Measurements from ENCODE around the gene GNA12.
A peak's percentile ranks its signal among the peaks of the same experiment; 100 is the strongest.

The GNA12 gene

GRCh38 chr7:2787251-2787951 is 56.7 kb downstream of the GNA12 start:
- TF ChIP-seq, protein P1, sequence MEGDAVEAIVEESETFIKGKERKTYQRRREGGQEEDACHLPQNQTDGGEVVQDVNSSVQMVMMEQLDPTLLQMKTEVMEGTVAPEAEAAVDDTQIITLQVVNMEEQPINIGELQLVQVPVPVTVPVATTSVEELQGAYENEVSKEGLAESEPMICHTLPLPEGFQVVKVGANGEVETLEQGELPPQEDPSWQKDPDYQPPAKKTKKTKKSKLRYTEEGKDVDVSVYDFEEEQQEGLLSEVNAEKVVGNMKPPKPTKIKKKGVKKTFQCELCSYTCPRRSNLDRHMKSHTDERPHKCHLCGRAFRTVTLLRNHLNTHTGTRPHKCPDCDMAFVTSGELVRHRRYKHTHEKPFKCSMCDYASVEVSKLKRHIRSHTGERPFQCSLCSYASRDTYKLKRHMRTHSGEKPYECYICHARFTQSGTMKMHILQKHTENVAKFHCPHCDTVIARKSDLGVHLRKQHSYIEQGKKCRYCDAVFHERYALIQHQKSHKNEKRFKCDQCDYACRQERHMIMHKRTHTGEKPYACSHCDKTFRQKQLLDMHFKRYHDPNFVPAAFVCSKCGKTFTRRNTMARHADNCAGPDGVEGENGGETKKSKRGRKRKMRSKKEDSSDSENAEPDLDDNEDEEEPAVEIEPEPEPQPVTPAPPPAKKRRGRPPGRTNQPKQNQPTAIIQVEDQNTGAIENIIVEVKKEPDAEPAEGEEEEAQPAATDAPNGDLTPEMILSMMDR (IDR thresholded peaks at IDR 0.05; ENCODE audit: low read depth, low read length, missing control alignments): no peak
- in situ Hi-C loops (cut with HindIII; ENCODE audit: low sequenced_read_pairs): no loop called here
- DNase-seq (ENCODE audit: low read depth): no peak
- H3K4me3 ChIP-seq (ENCODE audit: low read depth, low read length): no peak overlapping the region

GRCh38 chr7:2786607-2787116 is 57.4 kb downstream of the GNA12 start:
- in situ Hi-C loops (cut with HindIII; ENCODE audit: low sequenced_read_pairs): no loop called here
- TF ChIP-seq, protein P1 (IDR thresholded peaks at IDR 0.05; ENCODE audit: low read depth, low read length, missing control alignments): no peak
- no peak for DNase-seq (ENCODE audit: low read depth)
- H3K4me3 ChIP-seq (ENCODE audit: low read depth, low read length): no peak overlapping the region

GRCh38 chr7:2785071-2785500 is 59.0 kb downstream of the GNA12 start:
- DNase-seq (ENCODE audit: low read depth): peak; percentile 87
- TF ChIP-seq, protein P1 (IDR thresholded peaks at IDR 0.05; ENCODE audit: low read depth, low read length, missing control alignments): no peak
- in situ Hi-C loops (cut with HindIII; ENCODE audit: low sequenced_read_pairs): no loop called here
- H3K4me3 ChIP-seq (ENCODE audit: low read depth, low read length): no peak overlapping the region

GRCh38 chr7:2782565-2782964 is 61.5 kb downstream of the GNA12 start:
- no peak for DNase-seq (ENCODE audit: low read depth)
- H3K4me3 ChIP-seq (ENCODE audit: low read depth, low read length): no peak overlapping the region
- in situ Hi-C loops (cut with HindIII; ENCODE audit: low sequenced_read_pairs): no loop called here
- TF ChIP-seq, protein P1 (IDR thresholded peaks at IDR 0.05; ENCODE audit: low read depth, low read length, missing control alignments): no peak

GRCh38 chr7:2782121-2782520 is 62.0 kb downstream of the GNA12 start:
- no peak for DNase-seq (ENCODE audit: low read depth)
- TF ChIP-seq, protein P1 (IDR thresholded peaks at IDR 0.05; ENCODE audit: low read depth, low read length, missing control alignments): no peak
- no peak overlapping the region for H3K4me3 ChIP-seq (ENCODE audit: low read depth, low read length)
- in situ Hi-C loops (cut with HindIII; ENCODE audit: low sequenced_read_pairs): no loop called here

GRCh38 chr7:2781636-2782035 is 62.5 kb downstream of the GNA12 start:
- in situ Hi-C loops (cut with HindIII; ENCODE audit: low sequenced_read_pairs): no loop called here

More at GRCh38 chr7:2781636-2782035, 62.5 kb downstream of the GNA12 start:
- TF ChIP-seq, protein P1 (IDR thresholded peaks at IDR 0.05; ENCODE audit: low read depth, low read length, missing control alignments): no peak
- no peak for DNase-seq (ENCODE audit: low read depth)
- H3K4me3 ChIP-seq (ENCODE audit: low read depth, low read length): no peak overlapping the region
